Hematopoietic multipotent progenitor cell treated with erythropoietin and hydrocortisone succinate and interleukin-3 and kit ligand, for 8 days (in vitro differentiated cells): Measurements from ENCODE around the gene DLL4.

Experiments
- DNase-seq: peaks from one replicate; pipeline ENCODE4 v3.0.0-alpha.2; 2015

The DLL4 gene

DNA sequence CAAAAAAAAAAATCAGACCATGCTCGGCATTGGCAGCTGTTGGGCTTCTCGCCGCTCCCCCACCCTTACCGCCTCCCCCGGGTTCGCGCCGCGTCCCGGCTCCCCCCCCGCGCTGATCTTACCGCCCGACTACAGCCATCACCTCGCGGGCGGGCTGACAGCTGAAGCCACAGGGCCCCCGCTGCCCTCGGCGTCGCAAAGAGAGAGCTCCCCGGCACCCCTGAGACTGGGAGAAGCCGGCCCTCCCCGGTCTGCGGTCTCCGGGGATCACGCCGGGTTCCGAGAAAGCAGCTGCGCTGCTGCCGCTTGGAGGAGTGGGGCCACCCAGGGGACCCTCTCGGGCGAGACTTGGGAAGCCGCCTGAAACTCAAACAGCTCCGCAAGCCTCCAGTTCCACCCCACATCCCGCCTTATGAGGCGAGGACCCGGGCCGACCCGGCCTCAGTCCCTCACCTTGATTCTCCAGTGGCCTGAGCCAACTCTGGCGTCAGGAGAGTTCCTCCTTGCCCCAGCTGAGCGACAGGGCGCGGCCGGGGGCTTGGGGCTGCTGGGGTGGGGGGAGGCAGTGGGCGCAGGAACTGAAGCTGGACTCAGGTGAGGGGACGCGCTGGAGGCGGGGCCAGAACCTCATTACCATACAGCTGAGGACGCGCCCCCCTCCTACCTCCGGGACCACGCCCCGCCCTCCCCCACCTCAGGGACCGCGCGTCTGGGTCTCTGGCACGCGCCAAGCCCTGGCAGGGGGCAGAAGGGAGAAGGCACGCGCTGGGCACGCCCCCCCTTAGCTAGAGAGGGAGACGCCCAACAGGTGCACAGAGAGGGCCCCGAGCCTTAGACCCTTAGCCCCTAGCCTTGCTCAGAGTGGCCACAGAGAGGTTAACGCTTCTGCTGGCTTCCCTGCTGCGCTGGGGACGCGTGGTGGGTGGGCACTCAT lies 1.0 kb upstream of the DLL4 start:
- DNase-seq = no peak

DNA sequence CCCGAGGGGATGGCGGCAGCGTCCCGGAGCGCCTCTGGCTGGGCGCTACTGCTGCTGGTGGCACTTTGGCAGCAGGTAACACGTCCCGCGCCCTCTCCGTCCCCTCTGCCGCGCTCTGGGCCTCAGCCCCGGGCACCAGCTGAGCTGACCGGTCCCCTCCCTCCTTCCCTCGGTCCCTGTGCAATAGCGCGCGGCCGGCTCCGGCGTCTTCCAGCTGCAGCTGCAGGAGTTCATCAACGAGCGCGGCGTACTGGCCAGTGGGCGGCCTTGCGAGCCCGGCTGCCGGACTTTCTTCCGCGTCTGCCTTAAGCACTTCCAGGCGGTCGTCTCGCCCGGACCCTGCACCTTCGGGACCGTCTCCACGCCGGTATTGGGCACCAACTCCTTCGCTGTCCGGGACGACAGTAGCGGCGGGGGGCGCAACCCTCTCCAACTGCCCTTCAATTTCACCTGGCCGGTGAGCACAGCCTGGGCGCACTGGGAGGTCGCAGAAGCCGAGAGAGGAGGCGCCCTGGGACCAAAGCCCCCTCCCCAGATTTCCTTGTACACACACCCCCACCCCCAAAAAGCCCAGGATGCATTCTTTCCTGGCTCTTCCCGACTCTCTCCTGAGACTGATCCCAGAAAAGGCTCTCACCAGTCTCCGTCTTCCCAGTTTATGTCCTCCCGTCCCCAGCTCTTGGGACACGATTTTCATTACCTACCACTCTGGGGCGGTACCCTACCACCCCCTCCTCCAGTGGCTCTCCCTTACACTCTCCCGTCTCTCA lies 705 bp downstream of the DLL4 start:
- no peak for DNase-seq

DNA sequence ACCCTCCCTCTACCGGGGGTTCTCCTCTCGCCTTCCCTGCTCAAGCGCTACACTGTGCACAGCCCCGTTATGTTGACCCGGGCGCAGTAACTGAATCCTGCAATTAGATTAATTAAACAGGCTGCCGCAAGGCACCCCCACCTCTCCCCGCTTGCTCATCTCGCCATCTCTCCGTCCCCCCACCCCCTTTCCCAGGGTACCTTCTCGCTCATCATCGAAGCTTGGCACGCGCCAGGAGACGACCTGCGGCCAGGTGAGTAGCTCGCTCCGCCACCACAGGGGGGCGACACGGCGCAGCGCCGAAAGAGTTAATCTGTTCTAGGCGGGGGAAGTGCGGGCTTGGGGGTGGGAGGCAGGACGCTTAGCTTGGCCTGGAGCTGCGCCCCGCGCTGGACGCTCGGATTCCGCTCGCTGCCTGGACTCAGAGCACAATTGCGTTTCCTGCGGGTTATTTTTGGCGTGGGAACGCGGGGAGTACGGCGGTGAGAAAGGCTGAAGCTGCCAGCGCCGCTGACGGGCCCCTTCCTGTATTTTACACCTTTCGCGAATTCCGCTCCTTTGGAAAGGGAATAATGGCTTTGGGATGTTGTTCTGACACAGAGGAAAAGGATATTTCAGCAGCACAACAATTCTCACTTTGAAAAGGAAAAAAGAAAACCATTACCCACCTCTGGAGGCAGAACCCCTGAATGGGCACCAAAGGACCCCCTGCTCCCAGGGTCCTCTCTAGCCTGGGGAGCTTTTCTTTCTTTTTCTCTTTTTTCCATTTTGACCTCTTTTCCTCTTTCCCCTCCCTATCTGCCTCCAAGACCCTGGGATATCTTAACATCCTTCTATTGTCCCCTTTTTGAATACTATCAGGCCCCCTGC lies 1.5 kb downstream of the DLL4 start:
- DNase-seq = no peak

DNA sequence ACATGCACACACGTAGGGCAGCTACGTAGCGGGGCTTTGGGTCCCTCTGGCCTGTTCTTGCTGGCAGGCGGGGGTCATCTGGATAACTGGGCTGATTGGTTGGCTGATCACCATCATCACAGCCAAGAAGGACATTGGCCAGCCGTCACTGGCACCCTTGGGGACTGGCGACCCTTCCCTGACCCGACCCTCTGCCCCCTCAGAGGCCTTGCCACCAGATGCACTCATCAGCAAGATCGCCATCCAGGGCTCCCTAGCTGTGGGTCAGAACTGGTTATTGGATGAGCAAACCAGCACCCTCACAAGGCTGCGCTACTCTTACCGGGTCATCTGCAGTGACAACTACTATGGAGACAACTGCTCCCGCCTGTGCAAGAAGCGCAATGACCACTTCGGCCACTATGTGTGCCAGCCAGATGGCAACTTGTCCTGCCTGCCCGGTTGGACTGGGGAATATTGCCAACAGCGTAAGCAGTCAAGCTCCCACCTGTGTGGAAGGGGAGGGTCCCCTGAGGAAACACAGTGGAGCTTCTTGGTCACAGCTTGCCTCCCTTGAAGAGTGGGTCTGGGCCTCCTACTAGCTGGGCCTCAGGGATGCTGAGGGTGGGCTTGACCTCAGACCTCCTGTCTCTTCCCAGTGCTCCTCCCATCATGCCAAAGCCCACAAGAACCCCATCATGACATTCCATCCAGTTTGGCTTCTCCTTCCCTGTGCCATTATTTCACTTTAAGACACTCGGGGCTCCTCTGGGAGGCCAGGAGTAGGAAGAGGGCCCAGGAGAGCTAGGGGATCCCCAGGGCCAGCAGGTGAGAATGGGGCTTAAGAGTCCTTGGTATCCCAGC lies 2.4 kb downstream of the DLL4 start:
- no peak for DNase-seq

DNA sequence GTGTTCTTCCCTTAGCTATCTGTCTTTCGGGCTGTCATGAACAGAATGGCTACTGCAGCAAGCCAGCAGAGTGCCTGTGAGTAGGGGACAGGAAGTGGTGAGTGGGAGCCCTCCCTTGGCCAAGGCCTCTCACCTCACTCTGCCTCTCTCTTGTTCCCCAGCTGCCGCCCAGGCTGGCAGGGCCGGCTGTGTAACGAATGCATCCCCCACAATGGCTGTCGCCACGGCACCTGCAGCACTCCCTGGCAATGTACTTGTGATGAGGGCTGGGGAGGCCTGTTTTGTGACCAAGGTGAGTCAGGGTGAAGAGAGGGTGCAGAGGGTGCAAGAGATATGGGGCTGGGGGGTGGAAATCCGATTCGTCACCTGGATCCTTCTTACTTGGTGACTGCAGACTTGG lies 3.0 kb downstream of the DLL4 start:
- no peak for DNase-seq

- no peak for DNase-seq
Observed at GRCh38 chr15:40932649-40933516, 3.7 kb downstream of the DLL4 start.

DNA sequence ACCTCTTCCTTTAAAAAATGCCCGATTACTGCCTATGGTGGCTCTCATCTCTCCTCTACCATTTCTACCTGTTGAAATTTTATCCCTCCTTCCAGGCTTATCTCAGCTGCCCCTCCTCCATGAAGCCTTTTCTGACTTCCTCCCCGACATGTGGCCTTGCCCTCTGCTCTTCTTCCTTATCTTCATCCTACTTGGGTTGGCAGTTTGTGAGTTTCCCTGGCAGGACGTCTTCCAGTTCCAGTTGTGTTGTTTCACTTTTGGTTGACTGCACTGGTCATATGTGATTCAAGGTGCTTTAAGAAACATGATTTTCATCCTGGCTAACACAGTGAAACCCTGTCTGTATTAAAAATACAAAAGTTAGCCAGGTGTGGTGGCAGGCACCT lies 4.4 kb downstream of the DLL4 start:
- DNase-seq = peak; percentile 71

DNA sequence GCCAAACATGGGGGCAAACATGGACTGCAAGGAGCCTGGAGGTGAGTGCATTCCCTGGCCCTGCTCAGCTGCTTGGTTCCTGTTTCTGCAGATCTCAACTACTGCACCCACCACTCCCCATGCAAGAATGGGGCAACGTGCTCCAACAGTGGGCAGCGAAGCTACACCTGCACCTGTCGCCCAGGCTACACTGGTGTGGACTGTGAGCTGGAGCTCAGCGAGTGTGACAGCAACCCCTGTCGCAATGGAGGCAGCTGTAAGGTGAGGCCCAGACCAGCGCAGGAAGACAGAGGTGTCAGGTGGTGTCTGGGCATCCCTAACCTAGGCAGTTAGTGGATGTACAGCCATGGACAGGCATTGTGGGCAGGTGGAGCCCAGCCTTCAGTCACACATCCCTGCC lies 5.3 kb downstream of the DLL4 start:
- DNase-seq = no peak

- no peak for DNase-seq
Observed at GRCh38 chr15:40936234-40936708, 7.1 kb downstream of the DLL4 start.

DNA sequence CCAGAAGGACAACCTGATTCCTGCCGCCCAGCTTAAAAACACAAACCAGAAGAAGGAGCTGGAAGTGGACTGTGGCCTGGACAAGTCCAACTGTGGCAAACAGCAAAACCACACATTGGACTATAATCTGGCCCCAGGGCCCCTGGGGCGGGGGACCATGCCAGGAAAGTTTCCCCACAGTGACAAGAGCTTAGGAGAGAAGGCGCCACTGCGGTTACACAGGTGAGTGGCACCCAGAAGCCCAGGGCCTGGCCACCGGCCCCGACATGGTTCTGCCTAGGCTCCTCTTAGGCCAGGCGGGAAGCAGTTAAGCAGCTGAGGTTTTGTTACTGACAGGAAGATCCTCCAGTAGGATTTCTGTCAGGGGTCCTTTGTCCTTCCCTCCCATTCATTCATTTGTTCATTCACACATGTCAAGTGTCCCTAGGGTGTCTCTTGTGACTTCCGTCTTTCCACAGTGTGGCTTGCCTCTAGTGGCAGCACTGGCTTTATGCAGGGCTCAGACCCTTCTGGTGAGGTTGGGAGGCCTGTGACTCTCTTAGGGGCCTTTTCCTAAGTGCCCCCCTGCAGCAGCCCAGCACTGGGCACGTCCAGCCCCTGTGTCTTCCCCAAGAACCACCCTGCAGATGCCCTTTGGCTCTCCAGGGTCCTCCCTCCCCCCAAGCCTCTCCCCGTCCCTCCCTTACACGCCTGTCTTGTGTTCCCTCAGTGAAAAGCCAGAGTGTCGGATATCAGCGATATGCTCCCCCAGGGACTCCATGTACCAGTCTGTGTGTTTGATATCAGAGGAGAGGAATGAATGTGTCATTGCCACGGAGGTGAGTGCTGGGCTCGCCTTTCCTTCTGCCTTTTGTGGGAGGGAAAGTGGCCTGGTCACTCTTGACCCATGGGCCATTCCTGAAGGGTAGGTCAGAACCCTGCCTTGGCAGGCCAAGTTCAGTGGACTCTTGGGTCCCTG lies 7.8 kb downstream of the DLL4 start:
- no peak for DNase-seq

- peak; percentile 49 for DNase-seq
Observed at GRCh38 chr15:40937762-40938535, 8.8 kb downstream of the DLL4 start.

DNA sequence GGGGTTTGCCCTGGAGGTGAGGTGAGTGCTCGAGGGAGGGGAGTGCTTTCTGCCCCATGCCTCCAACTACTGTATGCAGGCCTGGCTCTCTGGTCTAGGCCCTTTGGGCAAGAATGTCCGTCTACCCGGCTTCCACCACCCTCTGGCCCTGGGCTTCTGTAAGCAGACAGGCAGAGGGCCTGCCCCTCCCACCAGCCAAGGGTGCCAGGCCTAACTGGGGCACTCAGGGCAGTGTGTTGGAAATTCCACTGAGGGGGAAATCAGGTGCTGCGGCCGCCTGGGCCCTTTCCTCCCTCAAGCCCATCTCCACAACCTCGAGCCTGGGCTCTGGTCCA lies 9.4 kb downstream of the DLL4 start:
- no peak for DNase-seq

- DNase-seq = no peak
Observed at GRCh38 chr15:40940296-40940801, 11.2 kb downstream of the DLL4 start.

GRCh38 chr15:40941068-40941527 lies 12.0 kb downstream of the DLL4 start:
- DNase-seq = no peak

GRCh38 chr15:40941528-40942336 lies 12.6 kb downstream of the DLL4 start:
- peak; percentile 59 for DNase-seq

DNA sequence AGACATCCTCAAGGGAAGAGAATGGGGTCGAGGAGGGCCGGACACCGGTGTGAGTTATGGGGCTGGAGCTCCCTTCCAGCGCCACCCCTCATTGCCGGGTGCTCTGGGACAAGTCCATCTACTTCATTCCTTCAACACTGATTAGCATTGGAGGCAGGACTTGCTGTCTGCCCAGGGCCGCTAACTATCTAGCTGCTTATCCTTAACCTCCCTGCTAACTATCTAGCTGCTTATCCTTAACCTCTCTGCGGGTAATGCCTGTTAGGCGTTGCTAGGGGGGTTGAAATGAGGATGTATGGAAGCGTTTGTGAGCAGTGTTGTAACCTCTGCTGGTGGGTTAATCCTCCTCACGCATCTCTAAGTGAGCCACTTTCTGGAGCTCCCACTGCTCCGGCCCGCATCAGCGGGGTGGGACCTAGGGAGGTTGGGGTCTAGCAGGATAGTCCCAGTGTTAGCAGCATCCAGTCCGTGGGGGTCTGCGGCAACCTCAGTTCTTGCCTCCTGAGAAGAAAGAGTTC lies 13.3 kb downstream of the DLL4 start:
- no peak for DNase-seq

DNA sequence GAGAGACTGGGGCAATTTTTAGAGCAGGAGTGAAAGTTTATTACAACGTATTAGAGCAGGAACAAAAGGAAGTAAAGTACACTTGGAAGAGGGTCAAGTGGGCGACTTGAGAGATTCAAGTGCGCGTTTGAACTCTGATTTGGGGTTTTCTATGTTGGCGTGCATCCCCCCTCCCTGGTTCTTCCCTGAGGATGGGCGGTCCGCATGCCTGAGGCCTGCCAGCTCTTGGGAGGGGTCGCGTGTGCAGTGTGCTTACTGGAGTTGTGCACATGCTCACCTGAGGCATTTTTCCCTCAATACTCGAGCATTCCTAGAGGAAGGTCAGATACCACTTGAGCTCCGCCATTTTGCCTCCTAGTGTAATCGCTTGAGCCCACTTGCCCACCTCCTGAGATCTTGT lies 13.7 kb downstream of the DLL4 start:
- DNase-seq = no peak
